ENCODE data around the gene PTGER1.

Gene PTGER1

DNA sequence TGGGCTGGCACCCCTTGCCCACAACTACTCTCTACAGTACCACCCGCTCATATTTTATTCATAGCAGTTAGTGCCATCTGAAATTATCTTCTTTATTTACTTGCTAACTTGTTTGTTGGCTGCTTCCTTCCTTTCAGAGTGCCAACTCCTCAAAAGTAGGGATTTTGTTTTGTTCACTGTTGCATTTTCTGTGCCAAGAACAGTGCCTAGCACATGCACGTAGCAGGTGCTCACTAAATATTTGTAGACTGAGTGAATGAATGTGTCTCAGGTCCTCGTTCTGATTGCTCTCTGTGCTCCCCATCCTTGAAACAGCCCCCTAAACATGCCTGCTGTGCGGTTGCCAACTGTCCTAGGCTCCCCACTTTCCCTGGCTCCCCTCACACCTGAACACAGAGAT is 19.3 kb upstream of the PTGER1 start:
- Mint-ChIP-seq H3K9me3 (no peaks in the 10 kb centered on the region), H3K4me1 (ENCODE audit: low read depth) (peaks cover 18% of the 10 kb centered on the region), H3K27me3 (ENCODE audit: low read depth) (no peaks in the 10 kb centered on the region), H3K27ac (no peak overlapping the region), H3K4me3 (peak overlapping the region; percentile 85), H3K36me3 (ENCODE audit: low read depth) (peaks cover 6% of the 10 kb centered on the region)
- no peak for DNase-seq (ENCODE audit: low spot score)

DNA sequence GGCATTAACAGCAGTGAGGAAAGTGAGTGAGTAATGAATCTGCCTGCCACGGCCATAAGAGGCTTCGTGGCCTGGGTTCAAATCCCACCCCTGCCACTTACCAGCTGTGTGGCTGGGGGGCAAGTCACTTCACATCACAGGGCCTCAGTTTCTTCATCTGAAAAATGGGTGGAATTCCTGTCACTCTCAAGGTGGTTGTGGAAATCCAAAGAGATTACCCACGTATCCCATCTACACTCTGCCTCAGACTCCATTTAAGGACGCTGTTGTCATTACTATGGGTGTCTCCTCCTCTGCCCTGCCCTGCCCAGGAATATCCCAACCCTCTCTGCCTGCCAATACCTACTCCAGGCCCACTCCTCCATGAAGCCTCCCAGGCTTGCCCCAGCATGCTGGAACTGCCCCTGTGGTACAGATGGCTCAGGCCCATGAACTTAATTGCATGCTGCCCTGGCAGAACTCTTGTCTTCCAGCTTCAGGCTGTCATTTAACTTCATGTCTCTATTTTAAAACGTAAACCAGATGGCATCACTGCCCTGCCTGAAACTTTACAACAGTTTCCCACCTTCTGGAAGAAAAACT is 17.7 kb upstream of the PTGER1 start:
- Mint-ChIP-seq H3K4me1 (ENCODE audit: low read depth) (peaks cover 18% of the 10 kb centered on the region), H3K4me3 (no peak overlapping the region), H3K36me3 (ENCODE audit: low read depth) (peaks cover 8% of the 10 kb centered on the region), H3K27ac (no peak overlapping the region), H3K27me3 (ENCODE audit: low read depth) (no peaks in the 10 kb centered on the region), H3K9me3 (no peaks in the 10 kb centered on the region)
- DNase-seq (ENCODE audit: low spot score): no peak

DNA sequence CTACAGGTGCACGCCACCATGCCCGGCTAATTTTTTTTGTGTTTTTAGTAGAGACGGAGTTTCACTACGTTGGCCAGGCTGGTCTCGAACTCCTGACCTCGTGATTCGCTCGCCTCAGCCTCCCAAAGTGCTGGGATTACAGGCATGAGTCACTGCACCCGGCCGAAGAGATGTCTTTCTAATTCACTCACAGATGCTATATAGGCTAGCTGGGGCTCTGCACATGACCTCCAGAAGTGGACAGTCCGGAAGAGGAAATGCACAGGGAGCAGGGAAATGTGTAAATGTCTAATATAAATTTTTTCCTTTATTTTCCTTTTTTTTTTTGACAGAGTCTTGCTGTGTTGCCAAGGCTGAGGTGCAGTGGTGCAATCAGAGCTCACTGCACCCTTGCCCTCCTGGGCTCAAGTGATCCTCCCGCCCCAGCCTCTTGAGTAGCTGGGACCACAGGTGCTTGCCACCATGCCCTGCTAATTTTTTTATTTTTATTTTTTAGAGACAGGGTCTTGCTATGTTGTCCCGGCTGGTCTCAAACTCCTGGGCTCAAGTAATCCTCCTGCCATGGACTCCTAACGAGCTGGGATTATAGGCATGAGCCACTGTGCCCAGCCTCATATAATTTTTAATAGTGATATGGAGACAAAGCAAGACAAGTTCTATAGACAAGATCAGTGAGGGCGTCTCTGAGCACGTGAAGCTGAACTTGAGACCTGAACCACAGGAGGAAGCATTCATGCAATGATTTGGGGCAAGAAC is 12.4 kb upstream of the PTGER1 start:
- Mint-ChIP-seq H3K9me3 (no peaks in the 10 kb centered on the region), H3K36me3 (ENCODE audit: low read depth) (peaks cover 10% of the 10 kb centered on the region), H3K4me3 (no peak overlapping the region), H3K27me3 (ENCODE audit: low read depth) (no peaks in the 10 kb centered on the region), H3K27ac (no peak overlapping the region), H3K4me1 (ENCODE audit: low read depth) (peaks cover 3% of the 10 kb centered on the region)
- no peak for DNase-seq (ENCODE audit: low spot score)

DNA sequence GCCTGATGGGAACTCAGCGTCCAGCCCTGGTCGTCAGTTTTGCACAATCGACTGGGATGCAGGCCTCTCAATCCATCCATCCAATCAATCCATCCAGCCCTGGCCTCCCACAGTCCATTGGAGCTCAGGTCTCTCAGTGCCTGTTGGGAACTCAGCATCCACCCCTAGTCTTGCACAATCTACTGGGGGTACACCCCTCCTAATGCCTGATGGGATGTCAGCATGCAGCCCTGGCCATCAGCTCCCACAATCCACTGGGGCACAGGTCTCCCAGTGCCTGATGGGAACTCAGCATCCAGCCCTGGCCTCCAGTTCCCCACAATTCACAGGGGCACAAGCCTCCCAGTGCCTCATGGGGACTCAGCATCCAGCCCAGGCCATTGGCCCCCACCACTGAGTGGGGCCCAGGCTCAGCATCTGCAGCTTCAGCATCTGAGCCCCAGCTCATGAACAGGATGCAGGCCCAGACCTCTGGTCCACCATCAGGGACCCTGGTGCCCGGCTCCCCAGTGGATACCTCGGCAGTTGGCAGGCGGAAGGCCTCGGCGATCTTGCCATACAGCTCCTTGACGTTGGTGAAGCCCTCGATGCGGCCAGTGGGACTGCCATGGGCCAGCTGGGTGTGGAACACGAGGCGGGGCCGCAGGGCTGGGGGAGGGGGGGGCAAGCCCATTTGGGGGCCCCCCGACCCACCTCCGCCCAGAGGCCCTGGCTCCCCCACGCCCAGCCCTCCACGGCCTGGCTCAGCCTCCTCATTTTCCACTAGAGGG is 7.2 kb upstream of the PTGER1 start:
- Mint-ChIP-seq H3K9me3 (no peaks in the 10 kb centered on the region), H3K4me3 (no peak overlapping the region), H3K27me3 (ENCODE audit: low read depth) (no peaks in the 10 kb centered on the region), H3K36me3 (ENCODE audit: low read depth) (peaks cover 4% of the 10 kb centered on the region), H3K27ac (no peak overlapping the region), H3K4me1 (ENCODE audit: low read depth) (peaks cover 3% of the 10 kb centered on the region)
- DNase-seq (ENCODE audit: low spot score): no peak

DNA sequence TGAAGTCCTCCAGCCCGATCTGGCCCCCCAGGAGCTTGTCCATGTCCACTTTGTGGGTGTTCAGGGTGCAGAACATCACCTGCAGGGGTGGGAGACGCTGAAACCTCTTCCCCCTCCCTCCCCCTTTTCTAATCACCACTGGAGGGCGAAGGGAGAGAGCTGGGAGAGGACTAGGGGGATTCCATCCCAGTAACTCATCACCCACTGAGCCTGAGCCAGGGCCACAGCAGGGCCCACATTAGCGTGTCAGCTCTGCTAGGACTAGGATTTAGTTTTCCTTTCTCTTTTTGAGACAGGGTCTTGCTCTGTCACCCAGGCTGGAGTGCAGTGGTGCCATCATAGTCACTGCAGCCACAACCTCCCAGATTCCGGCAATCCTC is 5.5 kb upstream of the PTGER1 start:
- Mint-ChIP-seq H3K27me3 (ENCODE audit: low read depth) (no peaks in the 10 kb centered on the region), H3K4me3 (no peak overlapping the region), H3K27ac (no peak overlapping the region), H3K9me3 (no peaks in the 10 kb centered on the region), H3K4me1 (ENCODE audit: low read depth) (peaks cover 8% of the 10 kb centered on the region), H3K36me3 (ENCODE audit: low read depth) (peaks cover 4% of the 10 kb centered on the region)
- DNase-seq (ENCODE audit: low spot score): no peak

DNA sequence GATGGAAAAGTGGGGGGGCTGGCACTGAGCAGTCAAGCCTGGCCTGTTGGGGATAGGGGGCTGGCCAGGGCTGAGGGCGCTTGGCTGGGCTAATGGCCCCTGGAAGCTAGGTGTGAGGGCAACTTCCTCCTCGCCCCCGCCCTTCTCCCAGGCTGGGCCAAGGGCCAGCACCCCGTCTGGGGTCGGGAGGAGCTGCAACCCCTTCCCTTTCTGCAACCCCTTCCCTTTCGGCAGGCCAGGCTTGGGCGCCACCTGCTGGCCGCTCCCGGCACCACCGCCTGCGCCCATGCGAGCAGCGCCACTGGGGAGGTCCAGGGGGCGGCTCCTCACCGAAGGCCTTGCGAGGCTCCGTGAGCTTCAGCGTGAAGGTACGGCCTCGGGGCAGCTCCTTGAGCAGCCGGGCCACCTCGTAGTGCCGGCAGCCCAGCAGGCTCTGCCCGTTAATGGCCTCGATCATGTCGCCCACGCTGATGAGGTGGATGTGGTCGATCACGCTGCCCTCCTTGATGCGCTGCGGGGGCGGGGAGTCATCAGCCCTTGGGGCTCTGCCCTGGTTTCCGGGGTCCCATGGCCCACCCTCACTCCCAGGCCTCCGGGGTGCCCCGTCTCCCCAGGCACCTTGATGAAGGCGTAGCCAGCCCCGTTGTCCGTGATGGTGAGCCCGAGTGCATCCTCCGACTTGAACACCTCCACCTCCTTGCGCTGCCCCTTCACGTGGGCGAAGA is 5.0 kb upstream of the PTGER1 start:
- Mint-ChIP-seq H3K4me1 (ENCODE audit: low read depth) (peaks cover 11% of the 10 kb centered on the region), H3K4me3 (no peak overlapping the region), H3K27ac (no peak overlapping the region), H3K36me3 (ENCODE audit: low read depth) (peaks cover 4% of the 10 kb centered on the region), H3K9me3 (no peaks in the 10 kb centered on the region), H3K27me3 (ENCODE audit: low read depth) (no peaks in the 10 kb centered on the region)
- DNase-seq (ENCODE audit: low spot score): peak; percentile 65

DNA sequence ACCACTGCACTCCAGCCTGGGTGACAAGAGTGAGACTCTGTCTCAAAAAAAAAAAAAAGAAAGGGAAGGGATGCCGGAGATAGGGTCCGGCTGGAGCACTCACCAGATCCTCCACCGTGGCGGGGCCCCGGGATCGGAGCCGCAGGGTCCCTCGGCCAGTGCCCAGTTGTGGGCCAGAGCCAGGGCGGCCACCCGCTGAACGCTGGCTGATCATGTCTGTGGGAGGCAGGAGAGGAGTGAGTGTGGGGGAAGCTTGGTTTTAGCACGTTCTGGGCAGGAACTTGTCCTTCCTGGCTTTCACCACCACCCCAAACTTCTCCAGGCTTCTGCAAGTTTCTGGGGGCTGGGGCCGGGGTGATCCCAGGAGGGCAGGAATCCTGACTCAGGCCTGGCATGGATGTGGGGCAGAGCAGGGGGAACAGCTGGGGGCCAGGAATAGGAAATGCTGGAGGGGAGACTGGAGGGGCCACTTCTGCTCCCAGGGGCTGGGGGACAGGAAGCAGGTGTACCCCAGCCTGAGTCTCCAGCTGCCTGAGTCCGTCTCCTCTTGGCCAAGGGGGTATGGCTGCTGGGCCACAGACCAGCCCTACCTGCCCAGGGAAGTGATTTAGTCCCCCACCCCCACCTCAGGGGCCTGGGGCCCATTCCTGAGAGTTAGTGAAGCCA is 4.3 kb upstream of the PTGER1 start:
- Mint-ChIP-seq H3K27ac (no peak overlapping the region), H3K27me3 (ENCODE audit: low read depth) (peaks cover 5% of the 10 kb centered on the region), H3K9me3 (no peaks in the 10 kb centered on the region), H3K4me1 (ENCODE audit: low read depth) (peaks cover 15% of the 10 kb centered on the region), H3K4me3 (no peak overlapping the region), H3K36me3 (ENCODE audit: low read depth) (peaks cover 6% of the 10 kb centered on the region)
- no peak for DNase-seq (ENCODE audit: low spot score)

DNA sequence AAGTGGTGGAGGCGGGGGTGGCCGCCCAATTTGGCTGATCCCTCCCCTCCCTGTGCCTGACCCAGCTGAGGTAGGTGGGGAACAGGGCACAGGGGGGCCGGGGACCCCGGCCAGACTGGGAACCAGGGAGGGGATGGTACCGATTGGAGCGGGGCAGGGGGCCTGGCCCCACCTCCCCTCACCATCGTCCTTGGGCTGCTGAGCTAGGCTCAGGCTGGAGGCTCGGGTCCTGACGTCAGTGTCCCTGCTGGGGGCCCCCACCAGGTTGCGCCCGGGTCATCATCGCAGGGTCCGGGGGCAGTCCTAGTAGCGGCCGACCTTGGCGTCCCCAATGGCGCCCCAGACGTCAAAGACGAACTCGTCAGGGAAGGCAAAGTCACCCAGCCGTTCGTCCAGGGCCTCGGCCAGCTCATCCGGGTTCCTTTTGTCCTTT is 3.0 kb upstream of the PTGER1 start:
- H3K9me3 Mint-ChIP-seq: no peaks in the 10 kb centered on the region

DNA sequence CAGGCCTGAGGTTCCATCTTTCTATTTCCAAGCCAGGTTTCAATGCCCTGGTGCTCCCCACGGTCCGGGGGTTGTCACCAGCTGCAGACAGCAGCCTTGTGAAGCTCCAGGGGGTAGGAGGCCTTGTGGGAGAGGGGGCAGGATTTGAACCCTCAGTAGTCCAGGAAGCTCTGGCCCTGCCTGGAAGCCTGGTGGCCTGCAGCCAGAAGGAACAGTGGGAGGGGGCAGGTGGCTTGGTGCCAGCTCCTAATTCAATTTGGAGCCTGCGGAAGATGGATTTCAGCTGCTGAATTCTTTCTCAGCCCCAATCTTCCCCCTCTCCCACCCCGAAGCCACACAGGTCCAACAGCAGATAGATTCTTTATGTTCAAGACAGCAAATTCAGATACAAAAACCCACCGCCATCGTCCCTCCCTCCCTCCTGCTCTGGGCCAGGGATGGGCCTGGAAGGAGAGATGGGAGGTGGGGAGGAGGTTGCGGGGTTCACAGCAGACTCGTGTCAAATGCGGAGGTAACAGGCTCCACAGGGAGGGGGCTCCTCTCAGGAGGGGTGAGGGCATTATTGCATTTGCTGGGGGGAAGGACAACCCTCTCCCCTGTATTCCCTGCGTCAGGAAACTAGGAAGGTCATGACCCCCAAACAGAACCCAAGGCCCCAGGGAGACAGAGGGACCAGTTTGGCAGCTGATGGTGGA is 2.4 kb upstream of the PTGER1 start:
- peaks cover 19% of the 10 kb centered on the region for H3K4me1 Mint-ChIP-seq (ENCODE audit: low read depth)
- no peak for DNase-seq (ENCODE audit: low spot score)
- no peak overlapping the region for H3K27ac Mint-ChIP-seq
- peaks cover 16% of the 10 kb centered on the region for H3K27me3 Mint-ChIP-seq (ENCODE audit: low read depth)
- no peaks in the 10 kb centered on the region for H3K9me3 Mint-ChIP-seq
- H3K4me3 Mint-ChIP-seq: no peak overlapping the region
- peaks cover 4% of the 10 kb centered on the region for H3K36me3 Mint-ChIP-seq (ENCODE audit: low read depth)

More for the DNA sequence above, 3.0 kb upstream of the PTGER1 start:
- no peak for DNase-seq (ENCODE audit: low spot score)
- Mint-ChIP-seq H3K36me3 (ENCODE audit: low read depth) (peaks cover 4% of the 10 kb centered on the region), H3K27ac (no peak overlapping the region), H3K4me1 (ENCODE audit: low read depth) (peaks cover 16% of the 10 kb centered on the region), H3K27me3 (ENCODE audit: low read depth) (peaks cover 10% of the 10 kb centered on the region), H3K4me3 (no peak overlapping the region)

DNA sequence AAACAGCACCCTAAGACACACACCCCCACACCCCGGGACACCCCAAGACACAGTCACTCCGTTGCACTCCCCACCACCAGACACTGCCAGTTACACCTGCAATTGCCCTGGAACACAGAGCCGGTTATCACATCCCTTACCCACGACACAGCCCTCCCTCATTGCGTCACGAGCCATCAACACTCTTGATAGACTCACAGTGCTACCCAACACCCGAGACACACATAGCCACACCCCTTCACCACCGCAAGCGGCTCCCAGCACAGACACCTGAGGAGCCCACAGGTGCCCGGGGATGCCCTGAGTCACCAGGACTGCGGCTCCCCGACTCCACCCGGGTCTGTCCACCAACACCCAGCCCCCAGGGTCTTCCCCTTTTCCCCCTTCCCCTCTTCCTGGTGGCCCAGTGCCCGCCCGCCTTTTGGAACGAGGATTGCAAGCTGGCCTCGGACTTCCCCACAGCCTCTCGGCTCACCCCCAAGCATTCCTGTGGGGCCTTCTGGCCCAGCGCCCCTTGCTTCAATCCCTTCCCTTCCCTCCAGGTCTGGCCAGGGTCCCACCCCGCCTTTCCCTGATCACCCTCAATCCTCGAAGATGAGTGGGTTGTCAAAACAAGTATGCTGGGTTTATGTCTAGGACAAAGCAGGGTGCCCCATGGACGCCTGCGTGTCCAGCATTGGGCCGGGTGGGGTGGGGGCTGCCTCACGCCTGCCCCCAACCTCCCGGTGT is 1.7 kb upstream of the PTGER1 start:
- DNase-seq (ENCODE audit: low spot score): no peak
- H3K4me3 Mint-ChIP-seq: no peak overlapping the region
- peak overlapping the region; percentile 38 for H3K27ac Mint-ChIP-seq
- H3K27me3 Mint-ChIP-seq (ENCODE audit: low read depth): peaks cover 17% of the 10 kb centered on the region
- H3K36me3 Mint-ChIP-seq (ENCODE audit: low read depth): peaks cover 3% of the 10 kb centered on the region
- no peaks in the 10 kb centered on the region for H3K9me3 Mint-ChIP-seq
- H3K4me1 Mint-ChIP-seq (ENCODE audit: low read depth): peaks cover 21% of the 10 kb centered on the region

DNA sequence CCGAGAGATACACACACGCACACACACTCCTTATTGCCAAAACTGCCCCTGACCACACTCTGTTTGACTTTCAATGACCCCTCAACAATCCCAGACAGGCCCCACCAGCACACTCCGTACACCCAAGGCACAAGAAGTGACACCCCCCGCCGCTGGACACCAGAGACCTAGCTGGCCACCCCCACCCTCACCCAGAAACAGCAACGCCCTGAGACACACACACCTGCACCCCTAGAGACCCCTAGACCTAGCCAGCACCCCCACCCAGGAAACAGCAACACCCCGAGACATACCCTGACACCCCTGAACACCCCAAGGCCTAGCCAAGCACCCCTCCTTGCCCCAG is 1.1 kb upstream of the PTGER1 start:
- H3K4me1 Mint-ChIP-seq (ENCODE audit: low read depth): peaks cover 21% of the 10 kb centered on the region
- H3K4me3 Mint-ChIP-seq: no peak overlapping the region
- H3K36me3 Mint-ChIP-seq (ENCODE audit: low read depth): peaks cover 4% of the 10 kb centered on the region
- peak overlapping the region; percentile 38 for H3K27ac Mint-ChIP-seq
- H3K9me3 Mint-ChIP-seq: no peaks in the 10 kb centered on the region
- DNase-seq (ENCODE audit: low spot score): no peak
- H3K27me3 Mint-ChIP-seq (ENCODE audit: low read depth): peaks cover 17% of the 10 kb centered on the region

DNA sequence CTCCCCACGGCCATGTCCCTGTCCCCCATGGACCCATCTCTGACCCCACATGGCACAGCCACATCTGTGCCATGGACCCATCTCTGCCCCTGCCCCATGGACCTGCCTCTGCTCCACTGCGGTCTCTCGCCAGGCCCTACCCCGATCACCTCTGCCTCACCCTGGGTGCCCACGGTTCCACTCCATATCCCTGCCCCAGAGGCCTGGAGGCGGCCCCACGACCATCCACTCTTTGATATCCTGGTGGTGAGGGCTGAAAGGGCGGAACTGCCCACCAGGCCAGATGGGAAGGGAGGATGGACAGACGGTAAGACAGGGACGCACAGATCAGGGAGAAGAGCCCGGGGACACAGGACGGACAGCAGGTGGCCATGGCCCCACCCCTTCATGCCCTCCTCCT is 327 bp downstream of the PTGER1 start:
- DNase-seq (ENCODE audit: low spot score): no peak
- Mint-ChIP-seq H3K27ac (no peak overlapping the region), H3K4me3 (peak overlapping the region; percentile 46), H3K4me1 (ENCODE audit: low read depth) (peaks cover 21% of the 10 kb centered on the region), H3K9me3 (no peaks in the 10 kb centered on the region), H3K36me3 (ENCODE audit: low read depth) (peaks cover 8% of the 10 kb centered on the region), H3K27me3 (ENCODE audit: low read depth) (peaks cover 17% of the 10 kb centered on the region)

All from T-helper 2 cell treated with Interferon-gamma antibody and Interleukin-4, amounts not matched to agents 5 μg/mL and 100 μg/mL, for 36 hours (primary cell).